GM21619 (cell line): ENCODE measurements around the gene GHRHR.

Experiments used
- ATAC-seq: cut with Tn5 transposase; IDR thresholded peaks from one replicate; pipeline ENCODE4 v1.9.1; 2021; ENCODE audit not compliant: unreplicated experiment

The GHRHR gene

GRCh38 chr7:30927559-30927958 lies 36.2 kb upstream of the GHRHR start:
- ATAC-seq, result no peak

- no peak for ATAC-seq
These were observed 35.4 kb upstream of the GHRHR start for GRCh38 chr7:30928254-30928872.

GRCh38 chr7:30929686-30930085 lies 34.1 kb upstream of the GHRHR start:
- no peak for ATAC-seq

- no peak for ATAC-seq
These were observed 33.1 kb upstream of the GHRHR start for GRCh38 chr7:30930621-30931020.

- no peak for ATAC-seq
These were observed 32.4 kb upstream of the GHRHR start for GRCh38 chr7:30931161-30931928.

GRCh38 chr7:30931929-30932540 lies 31.7 kb upstream of the GHRHR start:
- no peak for ATAC-seq

- no peak for ATAC-seq
These were observed 31.2 kb upstream of the GHRHR start for GRCh38 chr7:30932562-30932961.

- no peak for ATAC-seq
These were observed 30.4 kb upstream of the GHRHR start for GRCh38 chr7:30933124-30933974.

GRCh38 chr7:30934225-30934624 lies 29.5 kb upstream of the GHRHR start:
- ATAC-seq, result no peak

GRCh38 chr7:30934732-30935568 lies 28.8 kb upstream of the GHRHR start:
- no peak for ATAC-seq

- no peak for ATAC-seq
These were observed 28.2 kb upstream of the GHRHR start for GRCh38 chr7:30935569-30935877.

GRCh38 chr7:30936650-30937245 lies 27.0 kb upstream of the GHRHR start:
- no peak for ATAC-seq

GRCh38 chr7:30937416-30937815 lies 26.3 kb upstream of the GHRHR start:
- no peak for ATAC-seq

- ATAC-seq, result peak; percentile 84
These were observed 25.1 kb upstream of the GHRHR start for GRCh38 chr7:30938435-30939316.

- no peak for ATAC-seq
These were observed 22.0 kb upstream of the GHRHR start for GRCh38 chr7:30941582-30942323.

GRCh38 chr7:30950197-30950596 lies 13.6 kb upstream of the GHRHR start:
- no peak for ATAC-seq

- ATAC-seq, result no peak
These were observed 8.8 kb upstream of the GHRHR start for GRCh38 chr7:30954914-30955313.

- ATAC-seq, result no peak
These were observed 7.0 kb upstream of the GHRHR start for GRCh38 chr7:30956704-30957103.

- no peak for ATAC-seq
These were observed 1.6 kb downstream of the GHRHR start for GRCh38 chr7:30965372-30965771.
